AG08396 (cell line): ENCODE measurements around the gene MRPL48.

Experiments used
- DNase-seq: peaks from one replicate; pipeline ENCODE4 v3.0.0; 2012; ENCODE audit warnings: low spot score, mixed read lengths

Gene MRPL48

DNA sequence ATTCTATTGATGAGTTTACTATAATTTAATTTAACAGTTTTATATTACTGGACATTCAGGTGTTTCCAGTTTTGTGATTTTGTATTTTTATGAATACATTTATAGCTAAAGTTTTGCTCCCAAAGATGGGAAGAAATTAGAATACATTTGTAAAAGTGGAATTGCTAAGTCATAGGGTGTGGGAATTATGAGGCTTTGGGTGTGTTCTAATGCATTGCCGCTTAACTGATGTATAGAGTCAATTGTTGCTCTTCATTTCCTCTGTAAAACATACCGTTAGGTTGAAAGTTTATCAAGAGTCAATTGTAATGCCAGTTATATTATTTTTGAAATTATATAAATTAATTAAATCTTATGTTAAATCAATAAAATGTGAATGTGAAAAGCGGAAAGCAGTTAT is 105.4 kb downstream of the MRPL48 start:
- DNase-seq: no peak

DNA sequence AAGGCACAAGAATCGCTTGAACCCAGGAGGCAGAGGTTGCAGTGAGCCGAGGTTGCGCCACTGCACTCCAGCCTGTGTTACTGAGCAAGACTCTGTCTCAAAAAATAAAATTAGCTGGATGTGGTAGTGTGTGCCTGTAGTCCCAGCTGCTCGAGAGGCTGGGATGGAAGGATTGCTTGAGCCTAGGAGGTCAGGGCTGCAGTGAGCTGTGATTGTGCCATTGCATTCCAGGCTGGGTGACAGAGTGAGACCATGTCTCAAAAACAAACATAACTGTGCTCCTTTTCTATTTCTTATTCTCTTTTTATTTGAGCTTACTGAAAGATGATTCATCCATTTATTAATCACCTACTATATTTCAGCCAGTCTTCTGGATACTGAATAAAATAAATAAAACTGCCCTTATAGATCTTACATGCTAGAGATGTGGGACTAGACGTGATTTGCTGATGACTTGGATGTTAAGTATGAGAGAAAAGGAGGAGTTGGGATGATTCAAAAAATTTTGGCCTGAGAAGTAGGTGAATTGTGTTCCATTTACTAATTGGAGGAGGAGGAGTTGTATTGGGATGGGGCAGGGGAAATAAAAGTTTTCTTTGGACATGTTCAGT is 107.2 kb downstream of the MRPL48 start:
- peak; percentile 72 for DNase-seq

DNA sequence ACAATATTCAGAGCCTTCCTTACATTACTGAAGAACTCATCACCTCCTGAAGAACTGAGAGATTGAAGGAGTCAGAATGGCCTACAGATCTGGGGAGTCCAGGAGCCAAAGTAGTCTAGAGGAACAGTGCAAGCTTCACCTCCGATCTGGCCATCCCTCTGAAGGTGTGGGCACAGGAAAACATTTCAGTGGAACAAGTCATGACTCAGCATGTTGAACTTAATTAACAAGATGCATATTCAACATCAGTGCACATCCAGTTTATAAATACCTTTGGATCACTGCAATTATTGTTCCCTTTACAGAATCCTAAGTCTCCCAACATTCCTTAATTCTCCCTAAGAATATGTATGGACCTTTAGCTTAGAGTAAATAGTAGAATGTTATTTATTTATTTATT is 114.6 kb downstream of the MRPL48 start:
- no peak for DNase-seq

DNA sequence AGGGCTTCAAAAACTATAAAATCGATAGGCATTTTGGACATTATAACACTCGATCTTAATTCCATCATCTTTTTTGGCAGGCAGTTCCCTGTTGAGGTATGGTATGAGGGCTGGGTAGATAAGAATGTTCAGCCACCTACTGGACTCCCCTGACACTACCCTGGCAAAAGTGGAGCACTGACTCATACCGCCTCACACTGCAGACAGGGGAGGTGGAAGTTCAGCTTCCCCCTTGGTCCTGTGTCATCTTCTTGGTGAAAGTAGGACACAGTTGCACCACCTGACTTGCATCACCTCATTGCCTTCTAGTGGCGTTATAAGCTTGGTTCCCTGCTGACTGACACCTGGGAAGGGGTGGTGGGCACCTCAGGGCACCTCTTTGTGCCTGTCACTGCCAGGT is 119.5 kb downstream of the MRPL48 start:
- DNase-seq: peak; percentile 69

- DNase-seq: no peak
These were observed 124.4 kb downstream of the MRPL48 start for GRCh38 chr11:73912026-73912425.

DNA sequence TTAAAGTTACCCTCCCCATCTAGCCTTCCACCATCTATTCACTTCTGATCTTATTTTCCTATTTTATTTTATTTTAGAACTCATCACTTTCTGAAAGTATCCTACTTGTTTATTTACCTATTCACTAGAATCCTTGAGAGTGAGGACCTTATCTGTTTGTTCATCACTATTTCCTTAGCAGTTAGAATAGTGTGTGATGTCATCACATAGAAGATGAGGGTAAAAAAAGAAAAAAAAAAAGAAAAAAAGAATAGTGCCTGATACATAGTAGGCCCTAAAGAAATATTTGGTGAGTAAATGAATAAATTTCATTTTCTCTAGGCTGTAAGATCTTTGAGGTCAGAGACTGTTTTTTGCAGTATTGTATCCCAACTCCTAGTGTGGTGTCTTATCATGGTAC is 125.8 kb downstream of the MRPL48 start:
- DNase-seq: no peak

GRCh38 chr11:73914284-73914683 is 126.6 kb downstream of the MRPL48 start:
- DNase-seq: no peak
